Right cardiac atrium (tissue), 5 donors: ENCODE results near the gene NETO2. TPM values are rescaled to one million over a fixed set of nuclear protein-coding genes. Genes with fewer than 3 reads are reported as not detected.

Experiments
- ATAC-seq, 2 donors: fragments of 200-7000 bp; cut with Tn5 transposase; one replicate each; pipeline versions ENCODE4 v1.8.0 to v1.9.1; 2020; ENCODE audit warnings: moderate library complexity in 2 of 2, mild to moderate bottlenecking in 1 of 2
- DNase-seq, 3 donors: peaks; one replicate each; pipeline ENCODE4 v3.0.0-alpha.2; 2020
- H3K27ac ChIP-seq: one replicate; pipeline ENCODE4 v1.5.1; 2013; ENCODE audit warnings: mild to moderate bottlenecking, low read length, control low read depth, moderate library complexity
- H3K27me3 ChIP-seq: one replicate; pipeline ENCODE4 v1.6.1; 2013; ENCODE audit not compliant: control insufficient read depth, insufficient read depth
- H3K4me1 ChIP-seq: one replicate; pipeline ENCODE4 v1.6.1; 2013; ENCODE audit warnings: low read length; ENCODE audit not compliant: control insufficient read depth, insufficient read depth
- H3K4me3 ChIP-seq: one replicate; pipeline ENCODE4 v1.5.1; 2013; ENCODE audit warnings: low read length, control low read depth
- H3K9me3 ChIP-seq: one replicate; pipeline ENCODE4 v1.6.1; 2013; ENCODE audit warnings: low read length; ENCODE audit not compliant: control insufficient read depth
- WGBS: extraction: QIAGEN DNeasy Blood & Tissue Kit; methylation state at CpG from one replicate; pipeline ENCODE4 v1.1.7; 2013; 5-methylcytosine and 5-hydroxymethylcytosine counted together
- intact Hi-C, 4 donors: fragments of 100-400 bp; cut with DNase I; formaldehyde crosslinking; loops; one replicate each; pipeline versions ENCODE4 v1.11.0 to v1.14.0; 2022 to 2023
- polyA plus RNA-seq: library from polyadenylated mRNA; stranded (reverse); fragments of 200-250 nt; gene quantifications from one replicate; pipeline ENCODE4 v1.2.3, GENCODE V29; 2013
- total RNA-seq, 4 donors: library from RNA; stranded (reverse); fragmentation: NEBNext Ultra II Directional; extraction: Animal tissue kit (Norgen Biotek cat#: 25700); gene quantifications; one replicate each; pipeline ENCODE4 v1.2.1, GENCODE V29; 2021
- donor health status: healthy with polysubstance abuse.
- donor health status: DM: no; HTN: yes; CAD: no.
- donor health status: DM: no; HTN: no; CAD: no.
- donor health status: DM: no; HTN: yes; CAD: no; lungs with severe emphysema.
- donor health status: DM: yes; HTN: yes; CAD: no.

NETO2 gene
- total and polyA plus RNA-seq, 5 donors = 0.41 to 1.8 (median 1.0) TPM

- DNase-seq = no peak
- ATAC-seq = no peak
- Histone ChIP-seq H3K4me3 (no peak overlapping the region), H3K27ac (no peak overlapping the region), H3K9me3 (no peaks in the 10 kb centered on the region), H3K4me1 (no peaks in the 10 kb centered on the region), H3K27me3 (no peaks in the 10 kb centered on the region)
- intact Hi-C loops = no loop called here
- 92% methylated on average over 7 of the region's 7 CpGs for whole genome bisulfite sequencing
Measured at GRCh38 chr16:47054306-47054705, 89.4 kb downstream of the NETO2 start.

- 92% methylated on average over 5 of the region's 5 CpGs for WGBS
- no peak for DNase-seq
- Histone ChIP-seq H3K9me3 (no peaks in the 10 kb centered on the region), H3K27me3 (no peaks in the 10 kb centered on the region), H3K4me3 (no peak overlapping the region), H3K27ac (no peak overlapping the region), H3K4me1 (no peaks in the 10 kb centered on the region)
- ATAC-seq = no peak
- intact Hi-C loops = no loop called here
Measured at GRCh38 chr16:47053895-47054294, 89.8 kb downstream of the NETO2 start.

GRCh38 chr16:47052666-47053640 lies 90.8 kb downstream of the NETO2 start:
- Histone ChIP-seq H3K4me1 (no peaks in the 10 kb centered on the region), H3K4me3 (no peak overlapping the region), H3K27me3 (no peaks in the 10 kb centered on the region), H3K9me3 (no peaks in the 10 kb centered on the region), H3K27ac (no peak overlapping the region)
- DNase-seq (no peak), ATAC-seq (no peak)
- WGBS = 91% methylated on average over 13 of the region's 13 CpGs
- intact Hi-C loops = no loop called here

- no peak for DNase-seq
- Histone ChIP-seq H3K4me1 (no peaks in the 10 kb centered on the region), H3K27me3 (no peaks in the 10 kb centered on the region), H3K4me3 (no peak overlapping the region), H3K9me3 (no peaks in the 10 kb centered on the region), H3K27ac (no peak overlapping the region)
- intact Hi-C loops = no loop called here
- 93% methylated on average over 10 of the region's 10 CpGs for WGBS
- no peak for ATAC-seq
Measured at GRCh38 chr16:47051031-47051430, 92.7 kb downstream of the NETO2 start.

GRCh38 chr16:47049901-47050583 lies 93.7 kb downstream of the NETO2 start:
- no peak overlapping the region for H3K27ac ChIP-seq
- ATAC-seq (no peak), DNase-seq (no peak)
- H3K4me1 ChIP-seq = no peaks in the 10 kb centered on the region
- intact Hi-C loops = no loop called here
- whole genome bisulfite sequencing = 86% methylated on average over 12 of the region's 12 CpGs
- H3K27me3 ChIP-seq = no peaks in the 10 kb centered on the region
- H3K9me3 ChIP-seq = no peaks in the 10 kb centered on the region
- no peak overlapping the region for H3K4me3 ChIP-seq

GRCh38 chr16:47047524-47048203 lies 96.1 kb downstream of the NETO2 start:
- H3K4me3 ChIP-seq = no peak overlapping the region
- intact Hi-C loops = no loop called here
- H3K9me3 ChIP-seq = no peaks in the 10 kb centered on the region
- WGBS = 76% methylated on average over 5 of the region's 5 CpGs
- DNase-seq (no peak), ATAC-seq (no peak)
- H3K27me3 ChIP-seq = no peaks in the 10 kb centered on the region
- no peak overlapping the region for H3K27ac ChIP-seq
- H3K4me1 ChIP-seq = no peaks in the 10 kb centered on the region

GRCh38 chr16:47046726-47047523 lies 96.8 kb downstream of the NETO2 start:
- intact Hi-C loops = no loop called here
- Histone ChIP-seq H3K9me3 (no peaks in the 10 kb centered on the region), H3K27ac (no peak overlapping the region), H3K4me3 (no peak overlapping the region), H3K4me1 (no peaks in the 10 kb centered on the region), H3K27me3 (no peaks in the 10 kb centered on the region)
- 86% methylated on average over 8 of the region's 8 CpGs for WGBS
- ATAC-seq (no peak), DNase-seq (no peak)

GRCh38 chr16:47045459-47045858 lies 98.3 kb downstream of the NETO2 start:
- intact Hi-C loops = no loop called here
- H3K27ac ChIP-seq = no peak overlapping the region
- H3K9me3 ChIP-seq = no peaks in the 10 kb centered on the region
- 37% methylated on average over 3 of the region's 3 CpGs for WGBS
- H3K27me3 ChIP-seq = no peaks in the 10 kb centered on the region
- DNase-seq (no peak), ATAC-seq (no peak)
- H3K4me3 ChIP-seq = no peak overlapping the region
- no peaks in the 10 kb centered on the region for H3K4me1 ChIP-seq

GRCh38 chr16:47045023-47045422 lies 98.7 kb downstream of the NETO2 start:
- Histone ChIP-seq H3K27ac (no peak overlapping the region), H3K9me3 (no peaks in the 10 kb centered on the region), H3K27me3 (no peaks in the 10 kb centered on the region), H3K4me3 (no peak overlapping the region), H3K4me1 (no peaks in the 10 kb centered on the region)
- WGBS = 42% methylated on average over 8 of the region's 8 CpGs
- intact Hi-C loops = no loop called here
- ATAC-seq = peak in 1 of 2 donors; percentile 44
- DNase-seq = no peak

- Histone ChIP-seq H3K27me3 (no peaks in the 10 kb centered on the region), H3K4me3 (no peak overlapping the region), H3K9me3 (no peaks in the 10 kb centered on the region), H3K27ac (no peak overlapping the region), H3K4me1 (no peaks in the 10 kb centered on the region)
- intact Hi-C loops = no loop called here
- WGBS = 85% methylated on average over 8 of the region's 8 CpGs
- peak in 1 of 2 donors; percentile 55 for ATAC-seq
- DNase-seq = no peak
Measured at GRCh38 chr16:47043970-47044684, 99.6 kb downstream of the NETO2 start.
